IgD-negative memory B cell (primary cell): ENCODE results near the gene KRT36. TPM values are rescaled to one million over a fixed set of nuclear protein-coding genes. Genes with fewer than 3 reads are reported as not detected.

ENCODE experiments used
- H3K27ac Mint-ChIP-seq, 3 donors: one replicate each; pipeline ENCODE4 v1.8.0; 2020 to 2022; ENCODE audit warnings: mild to moderate bottlenecking in 3 of 3, mixed read lengths in 3 of 3, moderate library complexity in 1 of 3
- H3K27me3 Mint-ChIP-seq: one replicate; pipeline ENCODE4 v1.8.0; 2021; ENCODE audit warnings: mixed read lengths
- H3K36me3 Mint-ChIP-seq: one replicate; pipeline ENCODE4 v1.8.0; 2020; ENCODE audit warnings: mild to moderate bottlenecking, mixed read lengths
- H3K4me1 Mint-ChIP-seq, 3 donors: one replicate each; pipeline ENCODE4 v1.8.0; 2020 to 2022; ENCODE audit warnings: mixed read lengths in 3 of 3, mild to moderate bottlenecking in 1 of 3
- H3K4me3 Mint-ChIP-seq, 4 donors: one replicate each; pipeline ENCODE4 v1.8.0; 2020 to 2022; ENCODE audit warnings: mild to moderate bottlenecking in 4 of 4, mixed read lengths in 4 of 4, moderate library complexity in 3 of 4
- H3K9me3 Mint-ChIP-seq, 3 donors: one replicate each; pipeline ENCODE4 v1.8.0; 2020 to 2021; ENCODE audit warnings: mixed read lengths in 3 of 3, mild to moderate bottlenecking in 1 of 3
- polyA plus RNA-seq: library from polyadenylated mRNA; unstranded; fragments of 300-500 nt; fragmentation: Illumina TruSeq; gene quantifications from one replicate; pipeline ENCODE4 v1.2.3, GENCODE V29; 2021

KRT36 gene
- polyA plus RNA-seq = not detected

DNA sequence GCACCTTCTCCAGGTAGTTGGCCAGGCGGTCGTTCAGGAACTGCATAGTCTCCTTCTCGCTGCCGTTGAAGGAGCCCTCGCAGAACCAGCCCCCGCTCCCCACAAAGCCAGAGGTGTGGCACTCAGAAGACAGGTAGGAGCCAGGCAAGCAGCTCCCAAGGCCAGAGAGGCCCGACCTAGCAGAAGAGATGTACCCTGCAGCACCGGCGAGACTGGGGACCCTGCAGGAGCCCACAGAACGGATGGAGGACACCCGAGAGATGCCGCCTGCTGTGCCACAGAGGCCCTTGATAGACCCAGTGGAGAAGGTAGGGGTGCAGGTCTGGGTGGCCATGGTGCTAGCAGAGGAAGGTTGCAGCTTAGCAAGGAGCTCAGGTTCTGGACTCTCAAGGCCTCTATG lies at the start of gene KRT36:
TSS of gene KRT36 (minus strand) at position 380 of the 400 bp plus-strand sequence. CDS start at position 334, 46 bp downstream.
- H3K27ac Mint-ChIP-seq = peak within 1 kb of the TSS in 1 of 3 donors; percentile 28
- H3K4me1 Mint-ChIP-seq = peaks cover 0 to 8% (median 0%) of the 10 kb centered on the region in 3 donors
- no peaks in the 10 kb centered on the region for H3K27me3 Mint-ChIP-seq
- no peaks in the 10 kb centered on the region for H3K9me3 Mint-ChIP-seq
- H3K4me3 Mint-ChIP-seq = peak within 1 kb of the TSS in 1 of 4 donors; percentile 83
- H3K36me3 Mint-ChIP-seq = peaks cover 2% of the 10 kb centered on the region

- no peak overlapping the region for H3K4me3 Mint-ChIP-seq
- H3K36me3 Mint-ChIP-seq = no peaks in the 10 kb centered on the region
- peak overlapping the region in 1 of 3 donors; percentile 52 for H3K27ac Mint-ChIP-seq
- no peaks in the 10 kb centered on the region for H3K9me3 Mint-ChIP-seq
- H3K27me3 Mint-ChIP-seq = peaks cover 15% of the 10 kb centered on the region
- no peaks in the 10 kb centered on the region for H3K4me1 Mint-ChIP-seq
Observed at GRCh38 chr17:41539071-41539492, 49.4 kb upstream of the KRT36 start.

DNA sequence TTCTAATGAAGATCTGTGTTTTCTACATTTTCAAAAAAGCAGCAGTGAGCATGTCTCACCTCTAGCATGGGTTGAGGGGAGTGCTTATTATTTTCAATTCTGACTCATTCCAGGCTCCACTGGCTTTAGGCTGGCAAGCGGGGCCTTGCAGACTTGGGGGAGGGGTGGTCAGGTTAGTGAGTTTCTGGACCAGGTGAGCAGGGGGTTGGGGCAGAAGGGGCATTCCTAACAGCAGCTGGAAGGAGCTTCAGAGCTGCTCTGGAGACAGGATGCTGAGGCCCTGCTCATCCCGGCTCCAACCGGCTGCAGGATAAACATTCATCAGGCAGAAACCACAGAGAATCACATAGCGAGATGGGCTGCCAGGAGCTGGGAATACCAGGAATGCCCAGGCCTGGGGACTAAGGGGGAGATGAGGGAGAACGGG lies 48.9 kb upstream of the KRT36 start:
- Mint-ChIP-seq H3K4me1 (no peaks in the 10 kb centered on the region), H3K27ac (peak overlapping the region in 1 of 3 donors; percentile 52), H3K9me3 (no peaks in the 10 kb centered on the region), H3K27me3 (peaks cover 15% of the 10 kb centered on the region), H3K36me3 (no peaks in the 10 kb centered on the region), H3K4me3 (no peak overlapping the region)

- Mint-ChIP-seq H3K36me3 (no peaks in the 10 kb centered on the region), H3K27me3 (peaks cover 18% of the 10 kb centered on the region), H3K27ac (peak overlapping the region in 1 of 3 donors; percentile 14), H3K9me3 (peaks cover 0 to under 1% (median 0%) of the 10 kb centered on the region in 3 donors), H3K4me1 (no peaks in the 10 kb centered on the region), H3K4me3 (no peak overlapping the region)
Observed at GRCh38 chr17:41537990-41538389, 48.3 kb upstream of the KRT36 start.

GRCh38 chr17:41537614-41537954 lies 47.9 kb upstream of the KRT36 start:
- no peak overlapping the region for H3K4me3 Mint-ChIP-seq
- H3K4me1 Mint-ChIP-seq = no peaks in the 10 kb centered on the region
- peak overlapping the region in 1 of 3 donors; percentile 14 for H3K27ac Mint-ChIP-seq
- no peaks in the 10 kb centered on the region for H3K36me3 Mint-ChIP-seq
- peaks cover 0 to 5% (median 0%) of the 10 kb centered on the region in 3 donors for H3K9me3 Mint-ChIP-seq
- H3K27me3 Mint-ChIP-seq = peaks cover 19% of the 10 kb centered on the region

DNA sequence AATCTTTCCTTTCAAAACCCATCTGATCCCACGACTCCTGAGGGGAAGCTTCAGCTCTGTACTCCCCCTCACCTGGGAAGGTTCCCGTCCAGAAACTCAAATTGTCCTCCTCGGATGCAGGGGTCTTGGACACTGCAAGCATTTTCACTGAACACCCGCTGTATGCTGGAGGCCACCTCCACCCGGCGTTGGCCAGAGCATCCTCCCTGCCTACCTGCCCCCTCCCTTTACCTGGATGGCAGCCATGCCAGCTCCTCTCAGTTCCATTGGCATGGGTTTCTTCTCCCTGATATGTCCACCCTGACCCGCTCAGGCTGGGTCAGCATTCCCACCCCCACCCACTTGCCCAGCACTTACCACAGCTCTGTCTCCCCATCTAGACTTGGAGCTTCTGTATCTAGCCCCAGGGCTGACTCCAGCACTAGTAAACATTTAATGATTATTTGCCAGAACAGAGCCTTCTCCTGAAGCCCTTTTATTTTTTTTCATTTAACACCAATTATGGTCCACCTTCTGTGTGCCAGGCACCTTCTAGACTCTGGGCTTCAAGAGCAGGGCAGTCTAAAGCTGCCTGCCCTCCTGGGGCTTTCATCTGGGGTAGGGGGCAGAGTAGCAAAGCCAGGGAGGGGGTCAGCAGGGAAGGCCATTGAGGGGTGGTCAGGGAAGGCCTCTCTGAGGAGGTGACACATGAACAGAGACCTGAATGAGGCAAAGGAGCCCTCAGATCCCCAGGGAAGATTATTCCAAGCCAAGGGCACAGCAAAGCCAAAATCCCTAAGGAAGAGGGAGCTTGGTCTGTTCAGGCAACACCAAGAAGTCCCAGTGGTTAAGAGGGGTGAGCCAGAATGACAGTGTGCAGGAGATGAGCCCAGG lies 47.3 kb upstream of the KRT36 start:
- no peak overlapping the region for H3K4me3 Mint-ChIP-seq
- H3K9me3 Mint-ChIP-seq = peaks cover 0 to 5% (median 0%) of the 10 kb centered on the region in 3 donors
- H3K4me1 Mint-ChIP-seq = no peaks in the 10 kb centered on the region
- peaks cover 25% of the 10 kb centered on the region for H3K27me3 Mint-ChIP-seq
- H3K27ac Mint-ChIP-seq = no peak overlapping the region
- no peaks in the 10 kb centered on the region for H3K36me3 Mint-ChIP-seq

GRCh38 chr17:41535764-41536481 lies 46.2 kb upstream of the KRT36 start:
- Mint-ChIP-seq H3K36me3 (no peaks in the 10 kb centered on the region), H3K4me1 (no peaks in the 10 kb centered on the region), H3K9me3 (peaks cover 0 to 5% (median 0%) of the 10 kb centered on the region in 3 donors), H3K4me3 (peak overlapping the region in 1 of 4 donors; percentile 14), H3K27ac (no peak overlapping the region), H3K27me3 (peaks cover 32% of the 10 kb centered on the region)

DNA sequence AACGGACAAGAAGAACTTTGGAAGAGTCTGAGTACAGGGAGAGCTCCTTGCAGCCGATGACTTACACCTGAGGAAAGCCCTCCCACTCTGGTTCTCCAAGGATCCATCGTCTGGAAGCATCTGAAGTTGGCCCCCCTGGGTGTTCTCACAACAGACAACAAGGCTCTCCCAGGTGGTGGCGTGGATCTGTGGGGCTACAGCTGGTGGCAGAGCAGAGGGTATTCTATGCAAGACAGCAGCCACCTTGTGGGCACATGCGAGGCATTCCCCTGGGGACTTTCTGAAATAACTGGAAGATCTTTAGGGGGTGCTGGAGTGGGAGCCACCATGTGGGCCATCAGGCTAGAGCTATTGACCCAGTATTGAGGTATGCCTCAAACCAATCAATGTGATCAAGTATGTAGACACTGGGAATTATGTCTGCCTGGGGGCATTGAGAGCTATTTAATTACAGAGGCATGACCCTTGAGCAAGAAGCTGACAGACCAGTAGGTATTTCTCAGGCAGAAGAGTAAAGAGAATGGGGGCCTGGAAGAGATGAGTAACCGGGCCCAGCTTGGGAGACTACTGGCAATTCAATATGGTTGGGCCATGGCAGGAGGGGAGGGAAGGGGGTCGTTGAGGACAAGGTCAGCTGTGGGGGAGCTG lies 45.3 kb upstream of the KRT36 start:
- Mint-ChIP-seq H3K4me3 (no peak overlapping the region), H3K9me3 (peaks cover 0 to 5% (median 0%) of the 10 kb centered on the region in 3 donors), H3K36me3 (no peaks in the 10 kb centered on the region), H3K27ac (no peak overlapping the region), H3K4me1 (no peaks in the 10 kb centered on the region), H3K27me3 (peaks cover 33% of the 10 kb centered on the region)

DNA sequence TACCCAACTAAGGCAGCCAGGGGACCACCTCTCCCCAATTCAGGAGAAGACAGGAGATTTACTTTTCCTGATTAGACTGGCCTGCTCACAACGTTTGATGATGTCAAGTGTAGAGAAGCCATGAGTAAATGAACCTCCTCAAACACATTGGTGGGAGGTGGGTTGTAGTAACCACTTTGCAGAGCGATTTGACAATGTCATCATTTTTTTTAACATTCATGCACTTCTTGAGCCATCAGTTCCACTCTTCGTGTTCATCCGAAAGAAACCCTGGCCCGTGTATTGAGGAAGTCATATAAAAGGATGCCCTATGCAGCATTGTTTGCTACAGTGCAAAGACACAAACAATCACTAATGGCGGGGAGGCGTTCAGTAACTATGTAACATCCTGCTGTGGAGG lies 43.9 kb upstream of the KRT36 start:
- Mint-ChIP-seq H3K27me3 (peaks cover 47% of the 10 kb centered on the region), H3K9me3 (peaks cover 0 to 5% (median 0%) of the 10 kb centered on the region in 3 donors), H3K4me1 (peaks cover 0 to 2% (median 1%) of the 10 kb centered on the region in 3 donors), H3K36me3 (no peaks in the 10 kb centered on the region), H3K27ac (no peak overlapping the region), H3K4me3 (no peak overlapping the region)

DNA sequence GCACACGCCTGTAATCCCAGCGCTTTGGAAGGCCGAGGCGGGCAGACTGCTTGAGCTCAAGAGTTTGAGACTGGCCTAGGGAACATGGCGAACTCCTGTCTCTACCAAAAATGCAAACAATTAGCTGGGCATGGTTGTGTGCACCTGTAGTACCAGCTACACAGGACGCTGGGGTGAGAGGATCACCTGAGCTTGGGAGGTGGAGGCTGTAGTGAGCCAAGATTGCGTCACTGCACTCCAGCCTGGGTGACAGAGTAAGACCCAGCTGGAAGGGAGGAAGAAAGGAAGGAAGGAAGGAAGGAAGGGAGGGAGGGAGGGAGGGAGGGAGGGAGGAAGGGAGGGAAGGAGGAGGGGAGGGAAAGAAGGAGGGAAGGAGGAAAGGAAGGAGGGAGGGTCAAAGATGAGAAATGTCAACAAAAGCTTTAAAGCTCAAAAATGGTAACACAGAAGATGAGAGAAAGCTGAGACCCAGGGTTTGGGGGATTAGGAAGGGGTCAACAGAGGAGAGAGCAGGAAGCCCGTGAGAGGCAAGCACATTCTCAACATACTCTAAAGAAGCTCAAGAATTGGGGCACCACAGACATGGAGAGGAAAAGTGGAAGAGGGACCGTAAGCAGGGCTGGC lies 43.3 kb upstream of the KRT36 start:
- H3K9me3 Mint-ChIP-seq = peaks cover 0 to 5% (median 0%) of the 10 kb centered on the region in 3 donors
- H3K4me1 Mint-ChIP-seq = peaks cover 0 to 3% (median 2%) of the 10 kb centered on the region in 3 donors
- no peak overlapping the region for H3K27ac Mint-ChIP-seq
- H3K36me3 Mint-ChIP-seq = no peaks in the 10 kb centered on the region
- peaks cover 47% of the 10 kb centered on the region for H3K27me3 Mint-ChIP-seq
- H3K4me3 Mint-ChIP-seq = peak overlapping the region in 1 of 4 donors; percentile 51

DNA sequence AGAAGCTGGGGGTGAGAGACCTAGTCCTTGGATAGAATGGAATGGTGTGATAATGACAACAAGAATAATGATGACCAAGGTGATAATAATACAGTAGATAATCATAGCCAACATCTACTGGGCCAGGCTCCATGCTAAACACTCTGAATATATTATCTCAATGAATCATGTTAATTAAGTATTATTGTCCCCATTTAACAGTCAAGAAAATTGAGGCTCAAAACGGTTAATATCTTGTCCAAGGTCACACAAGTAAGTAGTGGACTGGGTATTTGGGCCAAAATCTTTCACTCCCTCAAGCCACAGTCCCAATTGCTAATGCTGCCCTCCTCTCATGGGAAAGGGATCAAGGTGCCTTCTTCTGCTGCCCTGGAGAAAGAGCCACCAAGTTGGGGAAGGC lies 42.3 kb upstream of the KRT36 start:
- H3K27me3 Mint-ChIP-seq = peaks cover 51% of the 10 kb centered on the region
- H3K36me3 Mint-ChIP-seq = no peaks in the 10 kb centered on the region
- H3K4me3 Mint-ChIP-seq = no peak overlapping the region
- no peak overlapping the region for H3K27ac Mint-ChIP-seq
- H3K4me1 Mint-ChIP-seq = peaks cover 0 to 3% (median 2%) of the 10 kb centered on the region in 3 donors
- H3K9me3 Mint-ChIP-seq = peaks cover 0 to 5% (median 0%) of the 10 kb centered on the region in 3 donors

DNA sequence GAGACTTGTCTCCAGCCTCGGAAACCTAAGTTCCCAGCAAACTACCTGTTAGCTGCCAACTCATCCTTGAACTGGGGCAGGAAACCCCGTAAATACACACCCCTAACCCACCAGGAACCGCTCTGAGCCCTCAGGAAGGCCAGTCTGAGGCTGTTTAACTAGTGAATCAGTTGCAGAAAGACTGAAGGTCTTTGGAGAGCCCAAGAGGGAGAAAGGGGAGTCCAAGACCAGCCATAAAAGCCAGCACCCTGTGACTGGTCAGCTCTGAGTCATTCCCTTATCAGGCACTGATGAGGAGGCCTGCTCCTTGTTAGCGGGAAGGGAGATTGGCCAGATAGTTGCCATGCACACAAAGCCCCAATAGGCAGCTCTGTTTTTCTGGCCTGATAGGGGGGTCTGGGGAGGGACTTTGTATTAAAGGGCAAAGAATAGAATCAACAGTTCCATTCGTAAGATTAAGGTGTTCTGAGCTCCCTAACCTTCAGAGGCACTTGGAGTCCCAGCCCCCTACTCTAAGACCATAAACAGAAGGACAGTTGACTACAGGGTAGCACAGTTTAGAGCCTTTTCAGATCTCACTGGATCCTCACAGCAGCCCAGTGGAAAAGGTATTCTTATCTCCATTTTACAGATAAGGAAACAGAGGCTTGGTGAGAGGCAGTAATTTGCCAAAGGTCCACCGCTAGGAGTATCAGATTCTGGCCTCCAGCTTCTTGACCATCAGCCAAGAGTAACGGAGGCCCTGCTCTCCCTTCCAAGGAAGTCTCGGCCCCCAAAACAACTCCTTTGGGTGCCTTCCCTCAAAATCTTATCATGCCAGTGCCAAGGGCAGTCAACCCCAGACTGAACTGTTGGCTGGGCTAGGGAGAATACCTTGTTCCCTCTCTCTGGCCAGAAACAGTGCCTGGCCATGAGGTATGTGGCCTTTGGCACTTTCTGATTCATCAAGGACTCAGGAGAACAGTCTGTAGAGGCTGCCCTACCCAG lies 40.6 kb upstream of the KRT36 start:
- Mint-ChIP-seq H3K4me1 (peaks cover 0 to 3% (median 2%) of the 10 kb centered on the region in 3 donors), H3K4me3 (peak overlapping the region in 1 of 4 donors; percentile 40), H3K27ac (no peak overlapping the region), H3K9me3 (peaks cover 0 to 5% (median 0%) of the 10 kb centered on the region in 3 donors), H3K36me3 (no peaks in the 10 kb centered on the region), H3K27me3 (peaks cover 53% of the 10 kb centered on the region)

GRCh38 chr17:41529491-41529915 lies 39.8 kb upstream of the KRT36 start:
- H3K4me1 Mint-ChIP-seq = peaks cover 0 to 3% (median 2%) of the 10 kb centered on the region in 3 donors
- no peaks in the 10 kb centered on the region for H3K36me3 Mint-ChIP-seq
- peaks cover 0 to 5% (median 0%) of the 10 kb centered on the region in 3 donors for H3K9me3 Mint-ChIP-seq
- peaks cover 47% of the 10 kb centered on the region for H3K27me3 Mint-ChIP-seq
- H3K27ac Mint-ChIP-seq = no peak overlapping the region
- H3K4me3 Mint-ChIP-seq = no peak overlapping the region
